Upper lobe of right lung (tissue), 1 donor: ENCODE data around the gene ADAM23. TPM values are rescaled to one million over a fixed set of nuclear protein-coding genes. Genes with fewer than 3 reads are reported as not detected.

Source experiments
- ATAC-seq: fragments of 200-7000 bp; cut with Tn5 transposase; one replicate; pipeline ENCODE4 v1.9.1; 2020; ENCODE audit warnings: mild to moderate bottlenecking, moderate library complexity
- DNase-seq: peaks from one replicate; pipeline ENCODE4 v3.0.0-alpha.2; 2020
- H3K27ac ChIP-seq: fragments of 200-600 bp; one replicate; pipeline ENCODE4 v1.8.0; 2022
- H3K27me3 ChIP-seq: fragments of 200-600 bp; one replicate; pipeline ENCODE4 v1.8.0; 2022; ENCODE audit warnings: mild to moderate bottlenecking
- H3K36me3 ChIP-seq: fragments of 200-600 bp; one replicate; pipeline ENCODE4 v1.8.0; 2022
- H3K4me1 ChIP-seq: fragments of 200-600 bp; one replicate; pipeline ENCODE4 v1.8.0; 2022
- H3K4me3 ChIP-seq: fragments of 200-600 bp; one replicate; pipeline ENCODE4 v1.8.0; 2022; ENCODE audit warnings: mild to moderate bottlenecking
- H3K9me3 ChIP-seq: fragments of 200-600 bp; one replicate; pipeline ENCODE4 v1.8.0; 2022
- intact Hi-C: fragments of 100-400 bp; cut with DNase I; formaldehyde crosslinking; loops from one replicate; pipeline ENCODE4 v1.11.0; 2022
- total RNA-seq: library from RNA; stranded (reverse); fragmentation: NEBNext Ultra II Directional; extraction: Animal tissue kit (Norgen Biotek cat#: 25700); gene quantifications from one replicate; pipeline ENCODE4 v1.2.1, GENCODE V29; 2021
- TF ChIP-seq, protein P1 (sequence below): fragments of 200-600 bp; IDR thresholded peaks from one replicate; pipeline ENCODE4 v1.8.0; 2022; ENCODE audit warnings: antibody characterized with exemption
- donor health status: DM: no; HTN: yes; CAD: no; lungs with severe emphysema.

ADAM23 gene
- total RNA-seq, 1 donor from 2014 or later, result 2.5 TPM

DNA sequence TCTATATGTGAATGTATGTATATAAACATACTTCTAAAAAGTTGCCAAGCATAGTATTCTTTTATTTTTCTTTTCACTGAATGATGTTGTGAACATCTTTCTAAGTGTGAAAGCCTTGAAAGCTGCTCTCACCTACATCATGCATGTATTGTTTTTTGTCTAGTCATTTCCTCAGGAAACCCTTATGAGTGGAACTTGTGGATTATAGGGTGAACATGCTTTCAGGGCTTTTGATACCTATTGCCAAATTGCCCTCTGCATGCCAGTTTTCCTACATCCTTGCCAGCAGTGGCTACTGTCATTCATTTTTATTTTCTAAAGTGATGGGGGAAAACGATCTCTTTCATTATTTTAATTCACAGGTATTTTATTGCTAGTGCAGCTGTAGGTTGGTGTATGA is 78.3 kb downstream of the ADAM23 start:
- H3K36me3 ChIP-seq, result no peaks in the 10 kb centered on the region
- DNase-seq (no peak), ATAC-seq (no peak)
- no peaks in the 10 kb centered on the region for H3K4me1 ChIP-seq
- no peaks in the 10 kb centered on the region for H3K9me3 ChIP-seq
- intact Hi-C loops, result no loop called here
- no peak overlapping the region for H3K4me3 ChIP-seq
- no peak overlapping the region for H3K27ac ChIP-seq
- H3K27me3 ChIP-seq, result no peaks in the 10 kb centered on the region
- TF ChIP-seq, protein P1, sequence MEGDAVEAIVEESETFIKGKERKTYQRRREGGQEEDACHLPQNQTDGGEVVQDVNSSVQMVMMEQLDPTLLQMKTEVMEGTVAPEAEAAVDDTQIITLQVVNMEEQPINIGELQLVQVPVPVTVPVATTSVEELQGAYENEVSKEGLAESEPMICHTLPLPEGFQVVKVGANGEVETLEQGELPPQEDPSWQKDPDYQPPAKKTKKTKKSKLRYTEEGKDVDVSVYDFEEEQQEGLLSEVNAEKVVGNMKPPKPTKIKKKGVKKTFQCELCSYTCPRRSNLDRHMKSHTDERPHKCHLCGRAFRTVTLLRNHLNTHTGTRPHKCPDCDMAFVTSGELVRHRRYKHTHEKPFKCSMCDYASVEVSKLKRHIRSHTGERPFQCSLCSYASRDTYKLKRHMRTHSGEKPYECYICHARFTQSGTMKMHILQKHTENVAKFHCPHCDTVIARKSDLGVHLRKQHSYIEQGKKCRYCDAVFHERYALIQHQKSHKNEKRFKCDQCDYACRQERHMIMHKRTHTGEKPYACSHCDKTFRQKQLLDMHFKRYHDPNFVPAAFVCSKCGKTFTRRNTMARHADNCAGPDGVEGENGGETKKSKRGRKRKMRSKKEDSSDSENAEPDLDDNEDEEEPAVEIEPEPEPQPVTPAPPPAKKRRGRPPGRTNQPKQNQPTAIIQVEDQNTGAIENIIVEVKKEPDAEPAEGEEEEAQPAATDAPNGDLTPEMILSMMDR, result no peak

DNA sequence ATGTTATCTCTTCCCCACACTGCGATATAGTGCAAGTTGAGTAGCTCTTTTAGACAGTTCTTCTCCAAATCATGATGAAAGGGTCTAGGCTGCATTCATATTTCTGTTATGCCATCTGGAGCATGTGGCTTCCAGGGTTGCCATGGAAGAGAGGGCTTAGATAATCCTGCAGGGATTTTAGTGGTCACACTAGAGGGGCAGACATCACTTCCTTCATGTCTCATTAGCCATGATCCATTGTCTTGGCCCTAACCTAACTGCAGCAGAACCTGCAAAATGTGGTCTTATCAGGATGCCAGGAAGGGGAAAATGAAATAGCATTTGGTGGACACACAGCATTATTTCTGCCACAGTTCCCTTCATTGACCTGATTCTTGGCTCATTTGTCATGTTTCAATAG is 83.1 kb downstream of the ADAM23 start:
- intact Hi-C loops, result no loop called here
- DNase-seq, result no peak
- TF ChIP-seq, protein P1, result no peak

DNA sequence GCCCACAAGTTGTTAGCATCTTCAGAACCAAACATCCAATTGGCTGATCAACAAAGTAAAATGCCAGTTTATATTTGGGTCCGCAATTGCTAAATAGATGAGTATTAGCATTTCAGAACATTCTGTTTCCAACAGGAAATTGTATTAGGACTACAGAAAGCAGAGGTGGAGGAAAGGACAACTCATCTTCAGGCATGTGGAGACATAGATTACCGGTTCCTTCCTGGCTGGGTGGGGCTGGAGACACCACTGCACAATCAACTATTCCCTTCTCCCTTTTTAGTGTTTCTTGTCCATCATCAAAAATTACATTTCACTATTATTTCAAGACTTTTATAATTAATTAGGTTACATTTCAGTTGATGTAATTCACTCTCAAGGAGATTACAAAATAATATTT is 83.8 kb downstream of the ADAM23 start:
- DNase-seq (no peak), ATAC-seq (no peak)
- Histone ChIP-seq H3K36me3 (no peaks in the 10 kb centered on the region), H3K4me1 (no peaks in the 10 kb centered on the region), H3K27ac (no peak overlapping the region), H3K27me3 (no peaks in the 10 kb centered on the region), H3K9me3 (no peaks in the 10 kb centered on the region), H3K4me3 (no peak overlapping the region)
- TF ChIP-seq, protein P1, result no peak
- intact Hi-C loops, result no loop called here

More for the DNA sequence above, 83.1 kb downstream of the ADAM23 start:
- no peak overlapping the region for H3K27ac ChIP-seq
- no peaks in the 10 kb centered on the region for H3K27me3 ChIP-seq
- no peak overlapping the region for H3K4me3 ChIP-seq
- no peaks in the 10 kb centered on the region for H3K9me3 ChIP-seq
- ATAC-seq, result no peak
- no peaks in the 10 kb centered on the region for H3K4me1 ChIP-seq
- no peaks in the 10 kb centered on the region for H3K36me3 ChIP-seq

DNA sequence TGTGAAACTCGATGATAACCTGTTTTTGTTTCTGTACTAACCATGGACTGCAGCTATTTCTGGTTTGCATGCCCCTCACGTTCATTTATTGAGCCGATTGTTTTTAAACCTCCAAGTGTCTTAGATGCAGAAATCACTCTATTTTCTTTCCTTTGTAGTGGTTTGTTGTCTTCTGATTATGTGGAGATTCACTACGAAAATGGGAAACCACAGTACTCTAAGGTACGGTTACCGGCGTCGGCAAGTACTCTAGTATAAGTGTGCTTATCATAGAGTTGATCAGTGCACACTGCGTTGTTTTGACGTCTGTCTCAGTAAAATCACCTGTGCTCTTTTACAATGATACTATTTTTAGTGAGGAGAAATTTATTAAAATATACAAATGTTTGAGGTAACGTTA is 87.4 kb downstream of the ADAM23 start:
- DNase-seq, result no peak
- intact Hi-C loops, result no loop called here

DNA sequence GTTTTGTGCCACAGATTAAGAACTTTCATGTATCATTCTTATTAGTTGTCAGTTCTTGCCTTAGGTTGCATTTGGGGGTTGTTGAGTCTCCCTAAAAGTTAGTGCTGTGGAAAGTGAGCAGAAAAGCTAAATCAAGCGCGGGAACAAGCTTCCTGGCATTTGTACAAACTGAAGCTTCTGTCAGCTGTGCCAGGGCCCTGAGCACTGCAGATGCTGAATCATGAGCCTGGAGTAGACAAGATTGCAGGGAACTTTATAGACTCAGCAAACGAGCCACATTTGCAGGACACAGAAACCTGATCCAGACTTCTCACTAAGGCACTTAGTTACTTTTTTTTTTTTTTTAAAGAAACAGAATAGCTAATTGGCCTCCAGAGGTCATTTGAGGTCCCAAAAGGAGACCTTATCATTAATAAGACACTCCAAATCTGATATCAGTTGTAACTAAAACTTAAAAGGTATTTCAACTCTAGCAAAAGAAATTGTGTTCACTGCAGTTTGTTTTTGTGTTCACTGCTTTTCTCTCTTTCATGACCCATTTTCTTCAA is 88.7 kb downstream of the ADAM23 start:
- Histone ChIP-seq H3K4me1 (no peaks in the 10 kb centered on the region), H3K27ac (no peak overlapping the region), H3K36me3 (no peaks in the 10 kb centered on the region), H3K4me3 (no peak overlapping the region), H3K27me3 (no peaks in the 10 kb centered on the region), H3K9me3 (no peaks in the 10 kb centered on the region)
- TF ChIP-seq, protein P1, result no peak
- intact Hi-C loops, result no loop called here
- DNase-seq (no peak), ATAC-seq (no peak)

More for the DNA sequence above, 87.4 kb downstream of the ADAM23 start:
- H3K36me3 ChIP-seq, result no peaks in the 10 kb centered on the region
- H3K27ac ChIP-seq, result no peak overlapping the region
- H3K4me1 ChIP-seq, result no peaks in the 10 kb centered on the region
- H3K9me3 ChIP-seq, result no peaks in the 10 kb centered on the region
- TF ChIP-seq, protein P1, result no peak
- no peak overlapping the region for H3K4me3 ChIP-seq
- no peak for ATAC-seq
- H3K27me3 ChIP-seq, result no peaks in the 10 kb centered on the region

DNA sequence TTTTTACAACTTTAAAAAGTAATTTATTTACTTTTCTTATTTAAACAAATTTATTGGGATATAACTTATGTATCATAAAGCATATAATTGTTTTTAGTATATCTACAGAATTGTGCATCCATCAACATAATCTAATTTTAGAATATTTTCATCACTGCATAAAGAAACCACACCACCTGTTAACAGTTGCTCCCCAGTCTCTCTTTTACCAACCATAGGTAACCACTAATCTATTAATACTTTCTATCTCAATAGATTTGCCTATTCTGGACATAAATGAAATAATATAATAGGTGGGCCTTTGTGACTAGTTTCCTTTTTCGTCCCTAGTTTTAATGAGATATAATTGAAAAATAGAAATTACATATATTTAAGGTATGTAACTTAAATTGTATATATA is 90.6 kb downstream of the ADAM23 start:
- Histone ChIP-seq H3K27ac (no peak overlapping the region), H3K4me1 (no peaks in the 10 kb centered on the region), H3K9me3 (no peaks in the 10 kb centered on the region), H3K4me3 (no peak overlapping the region), H3K36me3 (no peaks in the 10 kb centered on the region), H3K27me3 (no peaks in the 10 kb centered on the region)
- no peak for ATAC-seq
- DNase-seq, result no peak
- TF ChIP-seq, protein P1, result no peak
- intact Hi-C loops, result no loop called here
